Adrenal gland (tissue), 5 donors: ENCODE results near the gene NR5A1.

Experiments used
- POLR2A ChIP-seq, 2 donors: fragments of 450-650 bp; IDR thresholded peaks; one replicate each; pipeline ENCODE4 v1.6.1; 2017; ENCODE audit warnings: antibody characterized with exemption in 2 of 2, mild to moderate bottlenecking in 2 of 2, moderate library complexity in 1 of 2
- TF ChIP-seq, protein P1 (sequence below), 6 experiments: fragments of 450-650 bp in 4 of 6; fragments of 200-600 bp in 2 of 6; sonication (generic) in 1 of 6; IDR thresholded peaks; 1 replicate in 5 of 6; 2 replicates in 1 of 6; pipeline versions ENCODE4 v1.5.1 to v1.8.0; 2016 to 2021; ENCODE audit warnings: antibody characterized with exemption in 6 of 6, mild to moderate bottlenecking in 2 of 6, moderate library complexity in 1 of 6
- donor health status: DM: no; HTN: no; CAD: no.

DNA sequence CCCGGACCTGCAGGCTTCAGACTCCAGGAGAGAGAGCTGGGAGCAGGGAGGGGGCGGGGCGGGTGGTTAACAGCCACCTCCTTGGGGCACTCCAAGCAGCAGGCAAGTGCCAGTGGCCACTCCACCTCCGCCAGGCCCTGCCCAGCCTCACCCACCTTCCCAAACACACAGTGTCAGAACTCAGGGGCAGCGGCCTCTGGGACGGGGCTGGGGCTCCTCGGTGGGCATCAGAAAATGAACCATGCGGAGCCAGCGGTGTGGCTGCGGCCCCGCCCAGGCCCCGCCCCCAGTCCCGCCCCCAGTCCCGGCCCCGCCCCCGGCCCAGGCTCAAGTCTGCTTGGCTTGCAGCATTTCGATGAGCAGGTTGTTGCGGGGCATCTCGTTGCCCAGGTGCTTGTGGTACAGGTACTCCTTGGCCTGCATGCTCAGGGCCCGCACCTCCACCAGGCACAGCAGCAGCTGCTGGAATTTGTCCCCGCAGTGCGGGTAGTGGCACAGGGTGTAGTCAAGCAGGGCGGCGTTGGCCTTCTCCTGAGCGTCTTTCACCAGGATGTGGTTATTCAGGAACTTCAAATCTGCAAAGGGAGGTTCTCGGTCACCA, 24.7 kb downstream of the NR5A1 start:
- TF ChIP-seq, protein P1, sequence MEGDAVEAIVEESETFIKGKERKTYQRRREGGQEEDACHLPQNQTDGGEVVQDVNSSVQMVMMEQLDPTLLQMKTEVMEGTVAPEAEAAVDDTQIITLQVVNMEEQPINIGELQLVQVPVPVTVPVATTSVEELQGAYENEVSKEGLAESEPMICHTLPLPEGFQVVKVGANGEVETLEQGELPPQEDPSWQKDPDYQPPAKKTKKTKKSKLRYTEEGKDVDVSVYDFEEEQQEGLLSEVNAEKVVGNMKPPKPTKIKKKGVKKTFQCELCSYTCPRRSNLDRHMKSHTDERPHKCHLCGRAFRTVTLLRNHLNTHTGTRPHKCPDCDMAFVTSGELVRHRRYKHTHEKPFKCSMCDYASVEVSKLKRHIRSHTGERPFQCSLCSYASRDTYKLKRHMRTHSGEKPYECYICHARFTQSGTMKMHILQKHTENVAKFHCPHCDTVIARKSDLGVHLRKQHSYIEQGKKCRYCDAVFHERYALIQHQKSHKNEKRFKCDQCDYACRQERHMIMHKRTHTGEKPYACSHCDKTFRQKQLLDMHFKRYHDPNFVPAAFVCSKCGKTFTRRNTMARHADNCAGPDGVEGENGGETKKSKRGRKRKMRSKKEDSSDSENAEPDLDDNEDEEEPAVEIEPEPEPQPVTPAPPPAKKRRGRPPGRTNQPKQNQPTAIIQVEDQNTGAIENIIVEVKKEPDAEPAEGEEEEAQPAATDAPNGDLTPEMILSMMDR (IDR thresholded peaks at IDR 0.05) = no peak
- TF ChIP-seq POLR2A (IDR thresholded peaks at IDR 0.05) = no peak
